GM23248 (cell line): ENCODE results near the gene AP5B1. TPM values are rescaled to one million over a fixed set of nuclear protein-coding genes. Genes with fewer than 3 reads are reported as not detected.

Experiments used
- DNase-seq: peaks from one replicate; pipeline ENCODE4 v3.0.0-alpha.2; 2015
- H2AFZ ChIP-seq: fragments of 200-600 bp; sonication (generic); 2 replicates; pipeline ENCODE4 v1.6.1; 2016; ENCODE audit warnings: antibody characterized with exemption
- H3F3A ChIP-seq: fragments of 200-600 bp; sonication (generic); 2 replicates; pipeline ENCODE4 v1.6.1; 2016; ENCODE audit warnings: mild to moderate bottlenecking, antibody characterized with exemption, mixed run types; ENCODE audit not compliant: insufficient read depth
- H3K27ac ChIP-seq: fragments of 200-600 bp; sonication (generic); 2 replicates; pipeline ENCODE4 v1.5.1; 2016; ENCODE audit warnings: mild to moderate bottlenecking
- H3K27me3 ChIP-seq: fragments of 200-600 bp; sonication (generic); replicated peaks from 2 replicates; pipeline ENCODE4 v1.6.1; 2016; ENCODE audit warnings: mild to moderate bottlenecking; ENCODE audit not compliant: insufficient read depth
- H3K36me3 ChIP-seq: fragments of 200-600 bp; sonication (generic); 2 replicates; pipeline ENCODE4 v1.6.1; 2016; ENCODE audit warnings: low read depth, mild to moderate bottlenecking
- H3K4me1 ChIP-seq: fragments of 200-600 bp; sonication (generic); 2 replicates; pipeline ENCODE4 v1.6.1; 2016; ENCODE audit warnings: mild to moderate bottlenecking; ENCODE audit not compliant: insufficient read depth
- H3K4me2 ChIP-seq: fragments of 200-600 bp; sonication (generic); one replicate; pipeline ENCODE4 v1.6.1; 2016; ENCODE audit warnings: mild to moderate bottlenecking; ENCODE audit not compliant: unreplicated experiment
- H3K4me3 ChIP-seq: fragments of 200-600 bp; sonication (generic); 2 replicates; pipeline ENCODE4 v1.5.1; 2016; ENCODE audit warnings: mild to moderate bottlenecking
- H3K79me2 ChIP-seq: fragments of 200-600 bp; sonication (generic); 2 replicates; pipeline ENCODE4 v1.6.1; 2016; ENCODE audit warnings: mild to moderate bottlenecking; ENCODE audit not compliant: insufficient read depth
- H3K9ac ChIP-seq: fragments of 200-600 bp; sonication (generic); 2 replicates; pipeline ENCODE4 v1.6.1; 2016; ENCODE audit warnings: mild to moderate bottlenecking
- H3K9me2 ChIP-seq: fragments of 200-600 bp; sonication (generic); 2 replicates; pipeline ENCODE4 v1.6.1; 2016; ENCODE audit warnings: mixed run types, mild to moderate bottlenecking, moderate library complexity; ENCODE audit not compliant: insufficient read depth
- H3K9me3 ChIP-seq: fragments of 200-600 bp; sonication (generic); one replicate; pipeline ENCODE4 v1.6.1; 2017; ENCODE audit warnings: low read depth
- H4K20me1 ChIP-seq: fragments of 200-600 bp; sonication (generic); 2 replicates; pipeline ENCODE4 v1.6.0; 2016; ENCODE audit not compliant: insufficient read depth
- EZH2 ChIP-seq: fragments of 200-600 bp; sonication (generic); IDR thresholded peaks from 2 replicates; pipeline ENCODE4 v1.6.1; 2018; ENCODE audit warnings: antibody characterized with exemption, mild to moderate bottlenecking; ENCODE audit not compliant: insufficient read depth, poor library complexity, severe bottlenecking
- EZH2phosphoT487 ChIP-seq: fragments of 200-600 bp; sonication (generic); IDR thresholded peaks from 2 replicates; pipeline ENCODE4 v1.6.1; 2018; ENCODE audit warnings: antibody characterized with exemption, moderate library complexity, mild to moderate bottlenecking, low read depth; ENCODE audit not compliant: insufficient read depth
- WGBS, 2 experiments: methylation state at CpG; one replicate each; pipeline ENCODE4 v1.1.6; 2015 to 2017; ENCODE audit warnings: low lambda C conversion rate in 2 of 2, low coverage in 1 of 2; ENCODE audit errors: missing lambda C conversion rate in 2 of 2; 5-methylcytosine and 5-hydroxymethylcytosine counted together
- in situ Hi-C: fragments of 300-500 bp; cut with MboI; formaldehyde crosslinking; loops from 2 replicates; pipeline ENCODE4 v1.15.0; 2020
- polyA plus RNA-seq: library from polyadenylated mRNA; unstranded; fragments of >200 nt; fragmentation: Nextera tagmentation; extraction: Ambion mirVana; gene quantifications from 2 replicates; pipeline ENCODE4 v1.2.1, GENCODE V29; 2016
- total RNA-seq: library from RNA; depleted of rRNA; stranded (reverse); fragments of >200 nt; shearing (Covaris generic); gene quantifications from 2 replicates; pipeline ENCODE4 v1.2.3, GENCODE V29; 2014

Gene AP5B1
- total and polyA plus RNA-seq, 2 experiments from 2014 or later = 4.4 to 14.8 TPM

GRCh38 chr11:65786786-65787636, 6.2 kb upstream of the AP5B1 start, which contains the start of gene OVOL1:
OVOL1 (plus strand) TSS chr11:65787063; CDS start chr11:65787374, 311 bp downstream.
- H3K36me3 ChIP-seq = no peaks in the 10 kb centered on the region
- H4K20me1 ChIP-seq = no peaks in the 10 kb centered on the region
- H3K9ac ChIP-seq = no peak within 1 kb of the TSS
- no peak for DNase-seq
- H3K79me2 ChIP-seq = no peaks in the 10 kb centered on the region
- in situ Hi-C loops = no loop called here
- WGBS, 2 experiments = 2% methylated on average over 63 to 74 of the region's 112 CpGs
- H2AFZ ChIP-seq = no peak within 1 kb of the TSS
- H3K9me2 ChIP-seq = no peaks in the 10 kb centered on the region
- peaks cover 31% of the 10 kb centered on the region for H3K27me3 ChIP-seq
- H3K27ac ChIP-seq = no peak within 1 kb of the TSS
- H3K4me3 ChIP-seq = peak within 1 kb of the TSS; percentile 29; the same call in 1 of the 2 replicates
- 0 out of 2 replicates have a peak, but pooled peaks cover 3% of the 10 kb centered on the region for H3F3A ChIP-seq
- TF ChIP-seq EZH2phosphoT487 (peak; percentile 65; the same call in 1 of the 2 replicates), EZH2 (peak; percentile 56)
- H3K4me1 ChIP-seq = no peaks in the 10 kb centered on the region
- H3K4me2 ChIP-seq = peak within 1 kb of the TSS; percentile 32
- no peaks in the 10 kb centered on the region for H3K9me3 ChIP-seq

GRCh38 chr11:65786008-65786785, 5.4 kb upstream of the AP5B1 start:
- no peak overlapping the region for H2AFZ ChIP-seq

GRCh38 chr11:65785319-65786007, 4.7 kb upstream of the AP5B1 start:
- no peaks in the 10 kb centered on the region for H4K20me1 ChIP-seq
- no peaks in the 10 kb centered on the region for H3K79me2 ChIP-seq
- H3K27me3 ChIP-seq = peaks cover 31% of the 10 kb centered on the region
- TF ChIP-seq EZH2 = no peak
- TF ChIP-seq EZH2phosphoT487 = no peak
- H3K9ac ChIP-seq = no peak overlapping the region
- no peaks in the 10 kb centered on the region for H3K36me3 ChIP-seq
- no peaks in the 10 kb centered on the region for H3K9me2 ChIP-seq
- H3K27ac ChIP-seq = no peak overlapping the region
- no peak overlapping the region for H2AFZ ChIP-seq
- no peak overlapping the region for H3K4me3 ChIP-seq
- H3K9me3 ChIP-seq = no peaks in the 10 kb centered on the region
- in situ Hi-C loops = no loop called here
- H3K4me1 ChIP-seq = no peaks in the 10 kb centered on the region
- DNase-seq = no peak
- H3K4me2 ChIP-seq = no peak overlapping the region
- 0 out of 2 replicates have a peak, but pooled peaks cover 5% of the 10 kb centered on the region for H3F3A ChIP-seq
- WGBS, 2 experiments = 71 to 79% methylated on average over 8 of the region's 8 CpGs

More at GRCh38 chr11:65786008-65786785, 5.4 kb upstream of the AP5B1 start:
- Histone ChIP-seq H3K36me3 (no peaks in the 10 kb centered on the region), H3K9me2 (no peaks in the 10 kb centered on the region), H3K27me3 (peaks cover 31% of the 10 kb centered on the region), H3K4me2 (no peak overlapping the region), H3K79me2 (no peaks in the 10 kb centered on the region), H3K27ac (no peak overlapping the region), H3K4me1 (no peaks in the 10 kb centered on the region), H3F3A (0 out of 2 replicates have a peak, but pooled peaks cover 5% of the 10 kb centered on the region), H3K9ac (no peak overlapping the region), H4K20me1 (no peaks in the 10 kb centered on the region), H3K9me3 (no peaks in the 10 kb centered on the region), H3K4me3 (peak overlapping the region; percentile 29; the same call in 1 of the 2 replicates)
- in situ Hi-C loops = no loop called here
- DNase-seq = peak; percentile 42
- WGBS, 2 experiments = 14 to 18% methylated on average over 57 to 74 of the region's 74 CpGs
- TF ChIP-seq EZH2 (peak; percentile 83), EZH2phosphoT487 (peak; percentile 74; the same call in 1 of the 2 replicates)

GRCh38 chr11:65782816-65783228, 2.0 kb upstream of the AP5B1 start:
- Histone ChIP-seq H3K27me3 (peaks cover 16% of the 10 kb centered on the region), H3K9me3 (no peaks in the 10 kb centered on the region), H3K36me3 (no peaks in the 10 kb centered on the region), H4K20me1 (no peaks in the 10 kb centered on the region), H3F3A (0 out of 2 replicates have a peak, but pooled peaks cover 5% of the 10 kb centered on the region), H3K9me2 (no peaks in the 10 kb centered on the region), H2AFZ (no peak overlapping the region), H3K79me2 (peaks cover 20% of the 10 kb centered on the region), H3K4me2 (no peak overlapping the region), H3K9ac (no peak overlapping the region), H3K4me3 (no peak overlapping the region), H3K27ac (no peak overlapping the region), H3K4me1 (no peaks in the 10 kb centered on the region)
- 83 to 85% methylated on average over 8 to 9 of the region's 9 CpGs for WGBS, 2 experiments
- in situ Hi-C loops = no loop called here
- DNase-seq = no peak
- TF ChIP-seq EZH2 (no peak), EZH2phosphoT487 (no peak)
